ENCODE results near the gene CBX5.
"Not testable (repeated sequence)": the region's sequence is repeated elsewhere in the genome, so short reads cannot be mapped to it uniquely, and the experiment has no call there.

Gene CBX5

DNA sequence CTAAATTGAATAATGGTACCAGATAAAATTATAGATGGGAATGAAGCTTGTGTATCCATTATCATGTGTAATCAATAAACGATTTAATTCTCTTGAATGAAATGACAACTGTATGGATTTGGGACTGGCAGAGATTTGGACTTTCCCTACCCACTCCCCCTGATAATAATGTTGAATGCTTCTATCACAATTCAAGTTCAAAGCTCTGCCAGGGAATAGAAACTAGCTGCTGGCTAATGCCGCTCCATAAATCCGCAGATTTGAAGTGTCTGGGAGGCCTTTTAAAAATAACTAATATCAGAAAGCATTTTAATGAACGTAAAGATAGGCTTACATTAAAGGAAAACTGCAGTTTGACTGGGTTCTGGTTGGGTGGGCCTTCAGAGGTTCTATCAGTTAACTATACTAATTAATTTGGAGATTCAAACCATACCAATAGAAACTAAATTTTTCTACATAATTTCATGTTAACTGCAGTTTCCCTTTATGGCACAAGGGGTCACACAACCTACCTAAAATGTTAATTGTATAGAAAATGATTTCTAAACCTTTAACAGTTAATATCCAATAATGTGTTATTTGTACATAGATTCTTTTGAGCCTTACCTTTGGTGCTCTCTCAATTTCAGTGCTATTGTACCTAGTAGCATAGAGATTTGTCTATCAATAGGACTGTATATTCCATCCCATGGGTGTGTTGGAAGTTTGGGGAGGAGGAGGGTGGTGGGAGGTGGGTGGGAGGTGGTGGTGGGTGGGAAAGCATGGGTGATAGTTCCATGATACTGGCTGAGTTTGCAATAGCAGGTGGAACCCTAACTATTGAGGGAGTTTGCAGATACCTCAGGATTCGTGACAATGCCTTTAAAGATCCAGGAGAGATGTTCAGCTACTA is 5.5 kb upstream of the CBX5 start:
- Mint-ChIP-seq H3K9me3 (no peaks in the 10 kb centered on the region), H3K36me3 (peaks cover 33% of the 10 kb centered on the region), H3K4me3 (no peak overlapping the region), H3K27ac (peak overlapping the region; percentile 39), H3K27me3 (no peaks in the 10 kb centered on the region), H3K4me1 (peaks cover 25% of the 10 kb centered on the region)
- no peak for ATAC-seq (ENCODE audit: low read depth)
- no peak for DNase-seq (ENCODE audit: low spot score in 2 of 2)

DNA sequence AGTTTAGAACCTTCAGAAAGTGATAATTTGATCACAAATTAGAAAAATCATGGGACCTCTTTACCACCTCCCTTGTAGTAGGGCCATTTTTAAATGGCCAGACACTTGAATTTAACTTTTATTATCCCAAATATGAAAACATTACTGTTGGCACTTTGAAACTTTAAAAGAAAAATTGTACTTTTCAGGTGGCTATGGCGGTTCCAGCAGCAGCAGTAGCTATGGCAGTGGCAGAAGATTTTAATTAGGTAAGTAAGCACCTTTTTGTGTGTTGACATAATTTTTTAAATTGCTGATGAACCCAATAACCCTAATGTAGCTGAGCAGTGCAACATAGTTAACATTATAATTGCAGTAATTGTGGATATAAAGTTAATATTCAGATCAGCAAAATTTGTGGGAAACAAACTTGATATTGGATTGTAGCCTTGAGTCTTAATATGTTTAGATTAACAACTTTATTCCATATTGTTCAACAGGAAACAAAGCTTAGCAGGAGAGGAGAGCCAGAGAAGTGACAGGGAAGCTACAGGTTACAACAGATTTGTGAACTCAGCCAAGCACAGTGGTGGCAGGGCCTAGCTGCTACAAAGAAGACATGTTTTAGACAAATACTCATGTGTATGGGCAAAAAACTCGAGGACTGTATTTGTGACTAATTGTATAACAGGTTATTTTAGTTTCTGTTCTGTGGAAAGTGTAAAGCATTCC is 4.3 kb upstream of the CBX5 start:
- H3K4me3 Mint-ChIP-seq; ATAC-seq (ENCODE audit: low read depth); H3K27me3 Mint-ChIP-seq; H3K9me3 Mint-ChIP-seq; H3K27ac Mint-ChIP-seq; DNase-seq (ENCODE audit: low spot score in 2 of 2): not testable (repeated sequence)
- H3K36me3 Mint-ChIP-seq: peaks cover 33% of the 10 kb centered on the region
- H3K4me1 Mint-ChIP-seq: peaks cover 20% of the 10 kb centered on the region

DNA sequence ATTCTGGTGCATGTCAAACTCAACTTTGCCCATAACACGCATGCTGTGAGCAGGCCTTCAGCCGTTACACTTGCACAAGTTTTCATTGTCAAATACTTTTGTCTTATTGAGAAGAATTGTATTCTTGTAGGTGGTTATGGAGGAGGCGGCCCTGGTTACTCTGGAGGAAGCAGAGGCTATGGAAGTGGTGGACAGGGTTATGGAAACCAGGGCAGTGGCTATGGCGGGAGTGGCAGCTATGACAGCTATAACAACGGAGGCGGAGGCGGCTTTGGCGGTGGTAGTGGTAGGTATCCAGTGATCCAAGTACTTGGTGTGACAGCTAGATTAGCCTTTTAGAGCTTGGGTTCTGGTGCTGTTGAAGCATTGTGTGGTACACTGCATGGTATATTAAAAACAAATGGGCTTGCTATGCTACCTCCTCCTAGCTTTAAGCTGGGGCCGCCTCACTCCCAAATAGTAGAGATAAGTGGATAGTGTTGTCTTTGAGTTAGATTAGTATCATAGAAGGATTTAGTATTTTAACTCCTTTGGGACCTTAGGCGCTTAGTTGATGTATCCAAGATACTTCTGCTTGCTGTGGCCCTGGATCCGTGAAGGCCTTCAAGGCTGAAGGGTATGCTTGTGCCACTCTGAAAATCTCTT is 3.1 kb upstream of the CBX5 start:
- Mint-ChIP-seq H3K9me3 (no peaks in the 10 kb centered on the region), H3K27ac (no peak overlapping the region), H3K36me3 (peaks cover 33% of the 10 kb centered on the region), H3K27me3 (no peaks in the 10 kb centered on the region), H3K4me3 (no peak overlapping the region), H3K4me1 (peaks cover 27% of the 10 kb centered on the region)
- no peak for ATAC-seq (ENCODE audit: low read depth)
- DNase-seq (ENCODE audit: low spot score in 2 of 2): no peak

DNA sequence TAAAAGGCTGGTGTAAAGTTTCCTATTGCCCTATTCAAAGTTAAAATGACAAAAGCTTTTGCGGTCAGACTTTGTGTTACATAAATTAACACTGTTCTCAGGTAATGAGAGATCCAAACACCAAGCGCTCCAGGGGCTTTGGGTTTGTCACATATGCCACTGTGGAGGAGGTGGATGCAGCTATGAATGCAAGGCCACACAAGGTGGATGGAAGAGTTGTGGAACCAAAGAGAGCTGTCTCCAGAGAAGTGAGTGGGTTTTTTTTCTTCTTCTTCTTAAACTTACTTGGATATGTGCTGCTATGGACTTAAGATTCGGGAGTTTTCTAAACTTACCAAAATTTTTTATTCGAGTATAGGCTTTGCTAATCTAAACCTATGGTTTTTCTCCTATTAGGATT is 1.8 kb upstream of the CBX5 start:
- not testable (repeated sequence) for H3K9me3 Mint-ChIP-seq; ATAC-seq (ENCODE audit: low read depth); DNase-seq (ENCODE audit: low spot score in 2 of 2); H3K27me3 Mint-ChIP-seq; H3K4me3 Mint-ChIP-seq; H3K27ac Mint-ChIP-seq
- Mint-ChIP-seq H3K4me1 (peaks cover 30% of the 10 kb centered on the region), H3K36me3 (peaks cover 26% of the 10 kb centered on the region)

DNA sequence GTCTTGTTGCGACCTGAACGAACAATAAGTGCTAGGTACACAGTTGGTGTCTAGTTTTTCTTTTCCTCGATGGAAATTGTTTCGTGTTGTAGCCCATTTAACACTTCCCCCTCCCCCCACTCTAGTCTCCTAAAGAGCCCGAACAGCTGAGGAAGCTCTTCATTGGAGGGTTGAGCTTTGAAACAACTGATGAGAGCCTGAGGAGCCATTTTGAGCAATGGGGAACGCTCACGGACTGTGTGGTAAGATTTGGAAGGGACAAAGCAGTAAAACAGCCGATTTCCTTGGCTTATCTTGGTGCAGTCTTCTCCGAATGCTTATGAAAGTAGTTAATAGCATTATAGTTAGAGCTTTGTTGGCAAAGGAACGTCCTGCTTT is 1.3 kb upstream of the CBX5 start:
- ATAC-seq (ENCODE audit: low read depth); H3K9me3 Mint-ChIP-seq; H3K4me3 Mint-ChIP-seq; H3K27ac Mint-ChIP-seq; H3K27me3 Mint-ChIP-seq; DNase-seq (ENCODE audit: low spot score in 2 of 2): not testable (repeated sequence)
- Mint-ChIP-seq H3K4me1 (peaks cover 34% of the 10 kb centered on the region), H3K36me3 (peaks cover 26% of the 10 kb centered on the region)

DNA sequence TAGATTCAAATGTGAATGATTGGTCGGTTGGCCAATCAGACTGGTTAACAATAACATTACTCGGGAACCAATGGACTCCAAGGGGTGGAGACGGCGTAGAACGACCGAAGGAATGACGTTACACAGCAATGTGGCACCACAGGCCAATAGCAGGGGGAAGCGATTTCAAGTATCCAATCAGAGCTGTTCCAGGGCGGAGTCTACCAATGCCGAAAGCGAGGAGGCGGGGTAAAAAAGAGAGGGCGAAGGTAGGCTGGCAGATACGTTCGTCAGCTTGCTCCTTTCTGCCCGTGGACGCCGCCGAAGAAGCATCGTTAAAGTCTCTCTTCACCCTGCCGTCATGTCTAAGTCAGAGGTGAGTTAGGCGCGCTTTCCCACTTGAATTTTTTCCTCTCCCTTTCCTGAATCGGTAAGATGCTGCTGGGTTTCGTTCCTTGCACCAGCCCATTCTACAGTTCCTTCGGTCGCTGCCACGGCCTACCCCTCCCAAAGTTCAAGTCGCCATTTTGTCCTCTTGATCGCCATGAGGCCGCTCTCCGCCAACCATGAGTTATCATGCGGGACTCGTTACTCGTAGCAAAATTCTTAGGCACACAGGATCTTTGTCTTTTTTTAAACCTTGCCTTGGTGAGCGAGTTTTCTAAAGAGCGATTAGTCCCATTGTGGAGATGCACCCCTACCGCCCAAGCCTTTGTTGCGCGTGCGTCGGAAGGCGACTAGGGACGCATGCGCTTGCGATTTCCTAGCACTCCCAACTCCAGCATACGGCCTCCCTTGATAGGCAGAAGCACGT is 742 bp upstream of the CBX5 start, which contains the start of gene HNRNPA1:
TSS of gene HNRNPA1 (plus strand) at position 259 of the 793 bp plus-strand sequence. CDS start at position 341, 82 bp downstream.
- Mint-ChIP-seq H3K27me3 (no peaks in the 10 kb centered on the region), H3K4me3 (no peak within 1 kb of the TSS), H3K9me3 (no peaks in the 10 kb centered on the region), H3K27ac (no peak within 1 kb of the TSS), H3K36me3 (peaks cover 23% of the 10 kb centered on the region), H3K4me1 (peaks cover 32% of the 10 kb centered on the region)
- DNase-seq (ENCODE audit: low spot score in 2 of 2): peak; percentile 83 to 95
- peak; percentile 79 for ATAC-seq (ENCODE audit: low read depth)

DNA sequence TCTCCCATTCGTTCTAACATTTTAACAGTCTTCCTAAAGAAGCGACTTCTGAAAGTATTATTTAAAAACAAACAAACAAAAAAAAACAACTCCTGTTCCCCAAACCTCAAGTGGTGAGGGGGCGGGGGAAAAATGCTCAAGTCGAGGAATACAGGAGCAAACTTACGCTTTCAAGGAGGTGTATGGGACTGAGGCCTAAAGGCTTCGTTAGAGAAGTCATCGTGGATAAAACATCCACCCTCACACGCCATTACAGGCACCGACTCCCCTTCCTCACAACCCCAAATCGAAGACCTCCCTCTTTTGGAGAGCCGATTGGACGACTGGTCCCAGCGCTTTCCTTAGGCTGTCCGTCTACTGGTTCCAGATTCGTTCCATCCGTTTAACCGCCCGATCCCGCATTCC is 693 bp downstream of the CBX5 start:
- peaks cover 37% of the 10 kb centered on the region for H3K4me1 Mint-ChIP-seq
- no peaks in the 10 kb centered on the region for H3K9me3 Mint-ChIP-seq
- no peak overlapping the region for H3K27ac Mint-ChIP-seq
- H3K36me3 Mint-ChIP-seq: peaks cover 19% of the 10 kb centered on the region
- DNase-seq (ENCODE audit: low spot score in 2 of 2) (no peak), ATAC-seq (ENCODE audit: low read depth) (no peak)
- H3K4me3 Mint-ChIP-seq: no peak overlapping the region
- H3K27me3 Mint-ChIP-seq: no peaks in the 10 kb centered on the region

DNA sequence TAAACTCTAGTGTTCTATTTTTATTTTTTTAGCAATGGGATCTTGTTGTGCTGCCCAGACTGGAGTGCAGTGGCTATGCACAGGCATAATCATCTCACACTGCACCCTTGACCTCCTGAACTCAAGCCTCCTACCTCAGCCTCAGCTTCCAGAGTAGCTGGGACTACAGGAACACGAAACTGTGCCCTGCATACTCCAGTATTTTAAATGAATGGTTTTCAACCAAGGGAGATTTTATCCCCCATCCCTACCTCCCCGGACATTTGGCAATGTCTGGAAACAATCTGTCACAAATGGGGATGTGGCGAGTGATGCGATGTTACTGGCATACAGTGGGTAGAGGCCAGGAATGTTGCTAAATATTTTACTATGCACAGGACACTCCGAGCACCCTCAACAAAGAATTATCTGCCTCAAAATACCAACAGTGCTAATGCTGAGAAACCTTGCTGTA is 2.1 kb downstream of the CBX5 start:
- ATAC-seq (ENCODE audit: low read depth) (no peak), DNase-seq (ENCODE audit: low spot score in 2 of 2) (no peak)
- H3K27ac Mint-ChIP-seq: no peak overlapping the region
- no peaks in the 10 kb centered on the region for H3K27me3 Mint-ChIP-seq
- H3K9me3 Mint-ChIP-seq: no peaks in the 10 kb centered on the region
- H3K36me3 Mint-ChIP-seq: peaks cover 14% of the 10 kb centered on the region
- peaks cover 30% of the 10 kb centered on the region for H3K4me1 Mint-ChIP-seq
- peak overlapping the region; percentile 11 for H3K4me3 Mint-ChIP-seq

DNA sequence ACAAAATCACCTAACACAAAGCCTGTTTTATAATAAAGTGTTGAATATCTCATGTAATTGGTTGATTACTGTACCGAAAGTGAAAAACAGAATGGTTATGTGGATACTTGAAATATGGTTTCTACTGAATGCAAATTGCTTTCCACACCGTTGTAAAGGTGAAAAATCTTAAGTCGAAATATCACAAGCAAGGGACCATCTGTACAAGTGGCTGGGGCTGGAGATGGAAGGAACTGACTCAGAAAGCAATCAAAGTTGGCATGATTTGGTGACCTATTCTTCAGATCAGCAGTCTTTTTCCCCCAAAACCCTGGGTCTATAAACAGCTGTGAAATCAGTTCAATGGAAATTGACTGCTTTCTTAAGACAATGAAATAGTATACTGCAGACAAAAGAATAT is 3.6 kb downstream of the CBX5 start:
- Mint-ChIP-seq H3K27ac (peak overlapping the region; percentile 53), H3K4me1 (peaks cover 24% of the 10 kb centered on the region), H3K4me3 (no peak overlapping the region), H3K9me3 (no peaks in the 10 kb centered on the region), H3K27me3 (no peaks in the 10 kb centered on the region), H3K36me3 (peaks cover 6% of the 10 kb centered on the region)
- DNase-seq (ENCODE audit: low spot score in 2 of 2) (no peak), ATAC-seq (ENCODE audit: low read depth) (no peak)

DNA sequence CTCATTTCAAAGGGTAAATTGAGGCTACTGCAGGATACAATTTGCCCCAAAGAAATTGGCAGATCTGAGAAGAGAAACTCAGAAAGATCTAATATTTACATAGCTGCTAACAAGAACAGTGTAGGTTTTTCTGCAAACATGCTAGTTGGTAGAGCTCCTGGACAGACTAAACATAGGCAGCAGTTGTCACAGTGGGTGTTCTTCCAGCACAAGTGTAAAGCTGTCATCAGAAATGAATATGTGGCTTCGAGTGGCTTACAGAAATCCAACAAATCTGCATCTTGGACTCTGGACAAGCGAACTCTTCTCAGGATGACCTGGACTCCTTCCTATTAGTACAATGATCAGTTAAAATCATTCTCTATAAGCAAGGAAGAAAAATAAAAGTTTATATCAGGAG is 5.9 kb downstream of the CBX5 start:
- peaks cover 24% of the 10 kb centered on the region for H3K4me1 Mint-ChIP-seq
- H3K4me3 Mint-ChIP-seq: no peak overlapping the region

DNA sequence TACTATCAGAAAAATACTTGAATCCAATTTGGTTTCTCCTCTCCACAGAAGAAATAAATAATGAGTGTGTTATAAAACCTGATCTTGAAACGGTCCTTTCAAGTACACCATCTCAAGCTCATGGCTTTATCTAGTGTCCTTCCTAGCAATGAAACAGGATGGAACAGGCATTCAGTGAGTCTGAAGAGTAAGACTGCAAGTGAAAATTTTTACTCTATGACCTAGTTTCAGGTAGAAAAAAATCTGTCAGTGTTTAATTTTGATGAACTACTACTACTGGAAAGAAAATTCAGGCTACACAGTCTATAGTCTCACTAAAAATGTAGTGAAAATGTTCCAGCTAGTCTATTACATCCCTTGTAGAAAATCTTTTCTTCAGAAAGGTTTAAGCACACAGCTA is 7.7 kb downstream of the CBX5 start:
- H3K4me1 Mint-ChIP-seq: peaks cover 13% of the 10 kb centered on the region
- peaks cover 4% of the 10 kb centered on the region for H3K36me3 Mint-ChIP-seq
- no peak overlapping the region for H3K4me3 Mint-ChIP-seq
- ATAC-seq (ENCODE audit: low read depth): no peak
- H3K9me3 Mint-ChIP-seq: no peaks in the 10 kb centered on the region
- no peaks in the 10 kb centered on the region for H3K27me3 Mint-ChIP-seq
- H3K27ac Mint-ChIP-seq: peak overlapping the region; percentile 55
- no peak for DNase-seq (ENCODE audit: low spot score in 2 of 2)

More for the DNA sequence above, 5.9 kb downstream of the CBX5 start:
- DNase-seq (ENCODE audit: low spot score in 2 of 2): no peak
- ATAC-seq (ENCODE audit: low read depth): no peak
- H3K27me3 Mint-ChIP-seq: no peaks in the 10 kb centered on the region
- no peaks in the 10 kb centered on the region for H3K9me3 Mint-ChIP-seq
- peaks cover 4% of the 10 kb centered on the region for H3K36me3 Mint-ChIP-seq
- no peak overlapping the region for H3K27ac Mint-ChIP-seq

DNA sequence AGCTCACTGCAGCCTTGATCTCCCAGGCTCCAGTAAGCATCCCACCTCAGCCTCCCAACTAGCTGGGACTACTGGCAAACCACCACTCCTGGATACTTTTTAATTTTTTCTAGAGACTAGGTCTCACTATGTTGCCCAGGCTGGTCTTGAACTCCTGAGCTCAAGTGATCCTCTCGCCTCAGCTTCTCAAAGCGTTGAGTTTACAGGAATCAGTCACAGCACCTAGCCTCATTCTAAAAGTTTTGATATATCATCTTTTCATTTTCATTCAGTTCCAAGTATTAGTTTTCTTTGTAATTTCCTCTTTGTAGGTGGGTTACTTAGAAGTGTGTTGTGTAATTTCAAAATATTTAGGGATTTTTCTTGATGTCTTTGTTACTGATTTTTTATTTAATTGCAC is 9.6 kb downstream of the CBX5 start:
- H3K4me3 Mint-ChIP-seq: no peak overlapping the region
- no peaks in the 10 kb centered on the region for H3K27me3 Mint-ChIP-seq
- peaks cover 4% of the 10 kb centered on the region for H3K36me3 Mint-ChIP-seq
- no peak overlapping the region for H3K27ac Mint-ChIP-seq
- DNase-seq (ENCODE audit: low spot score in 2 of 2): no peak
- peaks cover 3% of the 10 kb centered on the region for H3K4me1 Mint-ChIP-seq
- ATAC-seq (ENCODE audit: low read depth): no peak
- H3K9me3 Mint-ChIP-seq: no peaks in the 10 kb centered on the region

DNA sequence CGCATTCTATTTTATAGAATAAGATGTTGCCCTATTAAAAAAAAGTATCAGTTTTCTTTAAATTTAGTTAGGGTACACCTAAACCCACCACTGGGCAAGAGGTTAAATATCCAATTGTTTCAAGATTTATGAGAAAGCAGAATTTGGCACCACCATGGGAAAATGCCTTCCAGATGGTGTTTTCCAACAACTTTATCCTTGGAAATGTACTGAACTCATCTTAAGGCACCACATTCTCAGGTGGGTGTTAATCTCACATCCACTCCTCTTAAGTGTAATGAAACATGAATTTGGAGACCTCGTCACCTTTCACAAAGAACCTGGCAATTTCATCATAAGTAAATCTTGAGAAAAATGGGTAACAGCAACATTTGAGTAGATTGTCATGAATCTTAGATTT is 13.1 kb downstream of the CBX5 start:
- Mint-ChIP-seq H3K36me3 (no peaks in the 10 kb centered on the region), H3K4me1 (no peaks in the 10 kb centered on the region), H3K27ac (no peak overlapping the region), H3K27me3 (no peaks in the 10 kb centered on the region), H3K4me3 (no peak overlapping the region), H3K9me3 (no peaks in the 10 kb centered on the region)
- DNase-seq (ENCODE audit: low spot score in 2 of 2) (no peak), ATAC-seq (ENCODE audit: low read depth) (no peak)

Measured in memory B cell (primary cell).